ENCODE measurements around the gene HSPA4L.

GRCh38 chr4:127875791-127876190 is 93.7 kb downstream of the HSPA4L start:
- no peak for TF ChIP-seq RAD21 (IDR thresholded peaks at IDR 0.05; ENCODE audit: low read length)
- no peak for TF ChIP-seq ELK1 (IDR thresholded peaks at IDR 0.05; ENCODE audit: borderline replicate concordance, low read depth, low read length)
- TF ChIP-seq CTCF (conservative IDR thresholded peaks at IDR 0.05; ENCODE audit: low read depth, low read length), result no peak
- no peak for TF ChIP-seq MAZ (IDR thresholded peaks at IDR 0.05; ENCODE audit: borderline replicate concordance, low read depth, low read length)
- no peak for TF ChIP-seq POLR2A (IDR thresholded peaks at IDR 0.05; ENCODE audit: low read depth, low read length)
- no peak for TF ChIP-seq RFX5 (IDR thresholded peaks at IDR 0.05; ENCODE audit: low read depth, low read length)
- TF ChIP-seq SMC3 (IDR thresholded peaks at IDR 0.05; ENCODE audit: low read depth, low read length), result no peak
- no peak for TF ChIP-seq USF2 (IDR thresholded peaks at IDR 0.05; ENCODE audit: low read depth, low read length)
- no peak for TF ChIP-seq FOS (IDR thresholded peaks at IDR 0.05; ENCODE audit: low read depth, low read length)
